HG02852 (cell line): ENCODE results near the gene LSG1.

Experiments used
- ATAC-seq: cut with Tn5 transposase; IDR thresholded peaks from one replicate; pipeline ENCODE4 v1.9.1; 2021; ENCODE audit warnings: mild to moderate bottlenecking, moderate library complexity; ENCODE audit not compliant: unreplicated experiment

The LSG1 gene

GRCh38 chr3:194671900-194672808 lies at the start of gene LSG1:
TSS of gene LSG1 (minus strand) at chr3:194672191. CDS start at chr3:194672162, 29 bp downstream.
- ATAC-seq, result peak; percentile 84

- ATAC-seq, result no peak
Measured at GRCh38 chr3:194720048-194720447, 48.1 kb upstream of the LSG1 start.

DNA sequence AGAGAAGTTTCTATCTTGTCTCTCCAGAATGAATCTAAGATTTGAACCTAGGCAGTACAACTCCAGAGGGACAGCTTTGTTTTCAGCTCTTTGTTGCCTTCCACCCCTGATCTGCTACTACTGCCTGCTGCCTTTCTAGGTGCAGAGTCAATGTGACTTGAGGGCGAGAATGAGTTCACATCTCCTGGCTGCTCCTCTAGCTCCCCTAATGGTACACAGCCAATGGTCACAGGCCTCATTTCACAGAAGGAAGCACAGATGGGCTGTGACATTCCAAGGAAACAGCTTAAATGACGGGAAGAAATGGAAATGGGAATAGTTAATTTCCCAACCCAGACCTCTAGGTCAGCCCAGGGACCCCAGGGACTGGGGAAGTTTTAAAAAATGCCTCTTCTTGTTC lies 46.1 kb upstream of the LSG1 start:
- ATAC-seq, result no peak

GRCh38 chr3:194715022-194715800 lies 43.2 kb upstream of the LSG1 start:
- no peak for ATAC-seq

DNA sequence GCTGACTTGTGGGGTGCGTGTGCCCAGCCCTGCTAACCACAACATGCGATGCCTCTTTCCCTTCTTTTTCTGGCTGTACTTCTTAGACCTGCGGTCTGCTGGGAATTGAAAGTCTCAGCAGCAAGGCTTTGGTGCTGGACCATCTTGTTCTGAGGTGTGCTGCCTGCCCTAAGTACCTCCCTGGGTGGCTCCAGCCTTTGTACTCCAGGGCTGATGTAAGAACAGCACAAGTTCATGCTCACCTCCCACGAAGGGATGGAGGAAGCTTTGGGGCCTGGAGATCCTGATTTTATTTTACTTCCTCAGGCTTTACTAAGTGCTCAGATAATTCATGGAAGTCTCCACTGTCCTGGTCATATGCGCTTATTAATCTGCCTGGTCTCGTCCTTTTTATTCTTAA lies 42.6 kb upstream of the LSG1 start:
- no peak for ATAC-seq

GRCh38 chr3:194714137-194714455 lies 42.1 kb upstream of the LSG1 start:
- ATAC-seq, result no peak

- no peak for ATAC-seq
Measured at GRCh38 chr3:194713299-194714136, 41.5 kb upstream of the LSG1 start.

GRCh38 chr3:194711913-194712312 lies 39.9 kb upstream of the LSG1 start:
- ATAC-seq, result no peak

- no peak for ATAC-seq
Measured at GRCh38 chr3:194711286-194711685, 39.3 kb upstream of the LSG1 start.

- no peak for ATAC-seq
Measured at GRCh38 chr3:194707147-194707540, 35.2 kb upstream of the LSG1 start.

DNA sequence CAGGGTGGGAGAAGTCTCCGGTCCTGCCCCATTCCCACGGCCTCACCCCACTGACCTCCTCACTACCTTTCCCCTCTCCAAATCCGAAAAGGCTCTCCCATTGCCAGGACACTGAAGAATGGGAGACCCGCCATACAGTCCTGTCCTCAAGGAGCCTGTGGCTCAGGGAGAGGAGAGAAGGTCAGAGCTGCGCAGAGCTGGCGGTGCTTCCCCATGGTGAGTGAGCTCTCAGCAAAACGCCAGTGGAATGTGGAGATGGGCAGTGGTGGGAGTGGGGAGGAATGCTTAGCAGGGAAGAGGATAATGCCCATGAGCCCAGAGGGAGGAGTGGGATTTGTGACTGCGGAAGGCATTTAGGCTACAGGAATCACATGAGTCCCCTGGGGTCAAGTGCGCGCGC lies 33.8 kb upstream of the LSG1 start:
- no peak for ATAC-seq

DNA sequence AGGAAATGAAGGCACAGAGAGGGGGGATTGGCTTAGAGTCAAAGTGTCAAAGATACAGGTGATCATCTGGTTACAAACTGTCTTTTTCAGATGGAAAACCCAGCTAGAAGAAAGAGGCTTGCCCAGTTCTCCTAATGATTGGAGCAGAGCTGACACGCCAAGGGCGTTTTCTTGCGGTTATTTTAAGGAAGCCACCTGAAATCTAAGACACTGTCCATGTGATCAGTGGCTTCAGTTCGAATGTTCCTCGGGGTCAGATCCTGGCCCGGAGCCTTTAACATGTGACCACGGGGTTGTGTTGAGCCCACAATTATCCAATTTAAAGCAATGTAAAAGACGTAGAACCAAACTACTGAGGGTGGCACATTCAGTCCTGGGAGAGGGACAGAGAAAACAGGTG lies 33.2 kb upstream of the LSG1 start:
- ATAC-seq, result no peak

DNA sequence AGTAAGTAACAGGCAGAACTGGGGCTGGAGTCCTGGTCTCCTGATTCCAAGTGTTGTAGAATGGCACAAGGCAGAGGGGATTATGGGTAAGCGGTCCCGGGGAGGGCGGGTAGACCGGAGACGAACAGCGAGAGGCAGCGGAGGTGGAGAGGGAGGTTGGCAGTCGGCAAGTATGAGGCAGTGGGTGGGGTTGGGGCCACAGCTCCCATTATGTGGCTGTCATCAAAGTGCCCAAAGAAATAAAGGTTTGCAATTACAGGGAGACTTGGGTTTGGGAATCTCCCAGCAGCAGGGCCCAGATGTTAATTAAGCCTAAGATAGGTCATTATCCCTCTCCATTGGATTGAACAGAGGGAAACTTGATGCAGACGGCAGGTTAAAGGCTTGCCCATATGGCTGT lies 30.6 kb upstream of the LSG1 start:
- no peak for ATAC-seq

DNA sequence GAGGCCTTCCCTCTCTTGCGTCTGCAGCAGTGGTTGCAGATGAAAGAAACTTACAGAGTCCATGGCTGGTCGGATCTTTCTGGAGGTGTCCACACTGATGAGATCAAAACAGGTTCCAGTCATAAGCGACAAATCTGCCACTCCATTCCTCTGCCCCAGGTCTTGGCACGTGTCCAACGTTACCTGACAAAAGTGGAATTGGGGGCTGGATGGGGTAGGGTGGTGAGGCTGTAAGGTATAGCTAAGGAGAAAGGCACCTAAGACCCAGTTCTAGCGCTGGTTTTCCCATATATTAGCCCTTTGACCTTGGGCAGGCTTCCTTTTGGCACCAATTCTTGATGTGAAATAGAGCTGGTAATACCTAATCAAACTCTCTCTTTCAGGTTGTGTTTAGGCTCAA lies 24.7 kb upstream of the LSG1 start:
- no peak for ATAC-seq

DNA sequence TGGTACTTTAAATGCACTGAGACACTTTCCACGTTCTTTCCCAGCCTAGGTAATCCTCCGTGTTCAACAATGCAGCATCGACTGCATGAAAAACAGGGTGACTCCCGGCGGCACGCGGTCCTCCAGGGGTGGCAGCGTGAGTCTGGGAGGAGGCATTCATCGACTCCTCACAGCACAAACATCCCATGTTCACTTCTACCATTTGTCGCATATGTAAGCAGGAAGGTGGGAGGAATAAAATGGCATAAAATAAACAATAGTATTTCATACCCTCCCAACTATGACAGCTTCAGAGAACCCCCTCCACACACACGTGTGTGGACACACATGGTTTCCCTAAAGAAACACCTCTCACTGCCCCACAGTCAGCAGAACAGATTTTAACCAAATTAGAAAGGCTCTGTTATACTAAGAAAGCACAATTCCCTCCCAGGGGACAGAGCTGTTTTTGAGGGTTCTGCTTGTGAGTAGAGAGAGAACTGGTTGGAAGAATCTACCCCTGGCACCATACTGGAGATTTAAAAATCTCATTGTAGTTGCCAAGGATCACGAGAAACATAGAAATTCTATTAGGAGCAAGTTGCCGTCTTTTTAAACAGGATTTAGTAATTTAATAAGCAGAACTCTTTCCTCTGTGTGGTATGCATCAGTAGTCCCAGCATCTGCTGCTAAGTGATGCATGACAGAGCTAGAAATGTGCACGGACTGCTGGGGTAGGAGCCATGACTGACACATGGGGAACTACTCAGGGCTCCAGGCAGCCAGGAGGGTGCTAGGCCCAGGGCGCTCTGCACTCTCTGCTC lies 19.7 kb upstream of the LSG1 start:
- peak; percentile 73 for ATAC-seq

GRCh38 chr3:194690501-194691372 lies 18.7 kb upstream of the LSG1 start:
- ATAC-seq, result no peak

GRCh38 chr3:194689493-194689944 lies 17.5 kb upstream of the LSG1 start:
- no peak for ATAC-seq

DNA sequence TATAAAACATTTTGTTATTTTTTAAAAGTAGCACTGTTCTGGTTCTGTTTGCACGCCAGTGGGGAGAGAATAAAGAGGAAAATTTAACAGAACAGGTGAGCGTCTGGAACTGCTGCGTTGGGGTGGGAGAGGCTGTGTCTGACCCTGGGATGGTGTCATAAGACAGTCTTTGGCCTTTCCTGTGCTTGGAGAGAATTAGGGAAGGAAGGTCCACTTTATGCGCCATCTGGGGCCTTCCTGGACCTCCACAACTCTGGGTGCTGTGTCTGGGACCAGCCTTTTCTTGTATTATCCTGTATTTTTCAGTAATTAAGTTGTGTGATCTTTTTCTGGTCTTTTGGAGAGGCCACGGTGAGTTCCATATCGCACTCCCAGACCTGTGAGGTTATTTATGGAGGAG lies 17.0 kb upstream of the LSG1 start:
- ATAC-seq, result no peak

GRCh38 chr3:194688200-194688740 lies 16.3 kb upstream of the LSG1 start:
- ATAC-seq, result peak; percentile 25
